HG02981 (cell line): Measurements from ENCODE around the gene SUPT20HL1.
"Not testable (repeated sequence)": the region's sequence is repeated elsewhere in the genome, so short reads cannot be mapped to it uniquely, and the experiment has no call there.

Experiments
- ATAC-seq: cut with Tn5 transposase; IDR thresholded peaks from one replicate; pipeline ENCODE4 v1.9.1; 2021; ENCODE audit warnings: mild to moderate bottlenecking, moderate library complexity; ENCODE audit not compliant: unreplicated experiment

Gene SUPT20HL1

DNA sequence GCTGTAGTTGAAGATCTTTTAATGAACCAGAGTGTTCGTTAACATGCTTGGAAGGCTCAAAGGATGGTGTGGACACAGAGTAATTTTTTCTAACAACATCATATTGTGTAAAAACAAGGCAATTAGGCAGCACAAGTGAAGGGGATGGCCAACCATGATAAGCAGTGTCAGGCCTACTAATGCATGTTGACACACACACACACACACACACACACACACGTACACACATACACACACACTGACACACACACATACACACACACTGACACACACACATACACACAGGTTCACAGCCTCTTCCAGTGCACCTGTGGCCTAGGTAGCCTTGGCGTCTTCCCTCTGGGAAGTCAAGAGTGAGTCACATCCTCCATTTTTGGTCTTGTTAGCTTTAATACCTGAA is at the start of gene SUPT20HL1:
SUPT20HL1 (plus strand) TSS at position 368 of the 400 bp plus-strand sequence. CDS start 2,122 bp downstream, outside the sequence.
- no peak for ATAC-seq

- not testable (repeated sequence) for ATAC-seq
Observed at GRCh38 chrX:24310916-24311315, 49.5 kb upstream of the SUPT20HL1 start.

DNA sequence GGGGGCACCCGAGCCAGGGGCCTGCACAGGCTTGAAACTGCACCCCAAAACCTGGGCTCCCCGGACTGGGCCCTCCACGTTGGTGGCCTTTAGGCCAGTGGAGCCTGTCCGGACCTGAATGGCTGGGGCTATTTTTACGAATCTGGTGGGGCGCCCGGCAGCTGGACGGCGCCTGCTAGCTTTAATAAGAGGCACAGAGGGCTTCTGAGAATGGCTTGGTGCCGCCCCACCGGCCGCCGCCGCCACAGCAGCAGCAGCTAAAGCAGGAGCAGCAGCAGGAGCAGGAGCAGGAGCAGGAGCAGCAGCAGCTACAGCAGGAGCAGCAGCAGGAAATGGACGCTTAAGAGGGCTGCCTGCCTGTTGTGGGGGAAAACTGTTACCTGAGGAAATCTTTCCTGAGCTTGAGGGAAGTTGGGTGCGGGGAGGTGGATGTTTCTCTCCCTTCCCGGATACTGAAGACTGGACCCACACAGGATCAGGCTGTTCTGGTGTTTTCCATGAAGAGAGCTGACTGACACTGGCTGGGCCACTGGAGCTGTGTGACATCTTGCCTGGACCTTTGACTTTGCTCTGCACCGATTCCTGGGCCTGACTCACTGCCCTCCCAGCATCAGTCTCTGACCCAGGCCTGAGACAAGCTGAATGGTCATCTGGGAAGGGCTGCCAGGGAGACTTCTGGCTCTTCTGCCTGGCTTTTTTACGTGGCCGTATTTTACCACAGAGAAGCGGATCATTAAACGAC is 48.8 kb upstream of the SUPT20HL1 start:
- not testable (repeated sequence) for ATAC-seq

- not testable (repeated sequence) for ATAC-seq
Observed at GRCh38 chrX:24312249-24312607, 48.2 kb upstream of the SUPT20HL1 start.

DNA sequence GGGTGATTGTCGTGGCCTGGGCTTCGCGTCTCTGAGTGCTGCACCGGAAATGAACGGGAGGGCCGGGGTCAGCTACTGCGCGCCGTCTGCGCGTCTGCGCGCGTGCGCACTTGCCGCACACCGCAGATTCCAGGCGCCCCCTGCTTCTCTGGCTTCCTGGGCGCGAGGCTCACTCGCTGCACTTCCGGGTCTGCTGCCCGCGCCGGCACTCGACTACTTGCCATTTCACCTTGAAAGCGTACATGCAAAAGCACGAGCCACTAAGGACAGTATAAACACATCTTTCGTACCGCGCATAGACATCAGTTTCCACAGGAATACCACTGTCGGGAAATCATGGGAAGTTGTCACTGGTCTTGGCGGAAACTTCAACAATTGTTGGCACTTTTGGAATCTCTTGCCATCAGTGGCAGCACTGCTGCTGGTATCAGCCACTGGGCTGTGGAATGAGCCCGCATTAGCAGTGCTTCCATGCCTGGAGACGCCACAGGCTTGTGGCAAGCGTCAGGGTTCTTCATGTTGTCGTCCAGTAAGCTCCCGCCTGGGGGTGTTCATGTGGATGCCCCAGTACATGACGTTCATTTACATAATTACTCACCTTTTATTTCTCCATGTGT is 46.3 kb upstream of the SUPT20HL1 start, which contains the start of gene SUPT20HL2:
SUPT20HL2 (minus strand) TSS at position 51 of the 617 bp plus-strand sequence. CDS start 754 bp downstream, outside the sequence.
- ATAC-seq: no peak

- no peak for ATAC-seq
Observed at GRCh38 chrX:24316111-24316510, 44.3 kb upstream of the SUPT20HL1 start.

DNA sequence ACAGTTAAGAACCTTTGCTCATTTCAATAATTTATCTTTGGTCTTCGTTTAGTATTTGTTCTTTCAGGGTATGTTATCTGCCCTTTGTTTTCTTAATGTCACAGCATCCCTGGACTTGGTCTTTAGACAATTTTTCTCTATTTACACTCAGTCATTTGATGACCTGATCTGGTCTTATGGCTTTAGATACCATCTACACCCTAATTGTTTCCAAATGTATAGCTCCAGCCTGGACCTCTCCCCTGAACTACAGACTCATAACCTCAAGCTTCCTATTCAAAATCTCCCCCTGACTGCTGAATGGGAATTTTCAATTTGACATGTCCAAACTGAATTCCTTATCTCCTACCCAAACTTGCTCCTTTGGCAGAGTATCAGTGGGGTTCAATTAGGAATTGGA is 42.9 kb upstream of the SUPT20HL1 start:
- ATAC-seq: no peak

DNA sequence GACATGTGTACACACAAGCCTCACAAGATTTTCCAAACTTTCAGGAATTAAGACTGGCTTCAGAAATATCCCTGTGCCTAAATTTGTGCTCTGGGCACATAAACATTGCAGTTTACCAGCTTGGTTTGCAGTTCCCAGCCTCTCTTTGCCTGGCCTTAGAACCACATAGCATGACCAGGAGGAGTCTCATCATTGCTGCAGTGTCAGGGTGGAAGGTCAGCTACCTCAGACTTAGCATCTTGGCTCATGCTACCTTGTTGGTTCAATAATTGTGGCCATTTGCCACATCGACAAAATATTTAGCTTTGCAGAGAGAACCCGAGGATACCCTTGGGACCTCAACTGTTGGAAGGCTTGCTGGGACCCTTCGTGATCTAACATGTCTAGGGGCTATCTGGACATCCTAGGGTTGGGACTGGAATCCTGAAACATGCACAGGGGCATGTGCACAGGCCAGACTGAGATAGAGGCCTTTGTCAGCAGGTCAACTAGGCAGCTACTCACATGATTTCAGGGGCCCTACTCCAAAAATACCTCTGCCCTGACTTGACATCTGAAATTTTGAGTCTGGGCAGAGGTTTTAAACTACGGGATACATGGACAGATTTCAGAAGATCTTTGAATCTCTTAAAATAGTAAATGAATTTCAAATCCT is 38.6 kb upstream of the SUPT20HL1 start:
- ATAC-seq: no peak

DNA sequence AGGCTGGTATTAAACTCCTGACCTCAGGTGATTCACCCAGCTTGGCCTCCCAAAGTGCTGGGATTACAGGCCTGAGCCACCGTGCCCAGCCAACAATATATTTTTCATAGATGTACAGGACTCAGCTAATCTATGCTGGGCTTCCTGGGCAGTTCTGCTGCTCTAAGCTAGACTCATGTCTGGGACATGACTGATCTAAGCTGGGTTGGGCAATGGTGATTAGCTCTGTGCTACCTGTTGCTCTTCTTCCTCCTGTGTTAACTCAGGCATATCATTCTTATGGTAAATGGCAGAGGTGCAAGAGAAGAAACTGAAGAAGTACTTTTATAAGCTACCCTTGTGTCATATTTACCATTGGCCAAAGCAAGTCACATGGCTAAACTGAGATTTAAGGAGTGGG is 35.2 kb upstream of the SUPT20HL1 start:
- ATAC-seq: no peak

DNA sequence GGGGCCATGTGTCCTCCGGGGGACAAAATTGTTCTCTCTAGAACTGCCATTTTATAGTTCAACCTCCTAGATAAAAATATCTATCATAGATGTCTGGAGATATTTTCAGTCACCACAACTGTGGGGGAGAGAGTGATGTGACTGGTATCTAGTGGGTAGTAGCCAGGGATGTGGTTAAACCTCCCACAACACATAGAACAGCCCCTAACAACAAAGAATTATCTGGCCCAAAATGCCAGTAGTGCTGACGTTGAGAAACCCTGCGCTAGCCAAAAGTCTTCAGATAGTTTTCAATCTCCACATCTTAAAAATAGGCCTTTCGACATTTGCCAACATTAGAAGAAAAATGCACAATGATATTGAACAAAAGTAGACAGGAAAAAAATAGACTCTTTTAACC is 27.6 kb upstream of the SUPT20HL1 start:
- no peak for ATAC-seq

- ATAC-seq: no peak
Observed at GRCh38 chrX:24333371-24333770, 27.1 kb upstream of the SUPT20HL1 start.

DNA sequence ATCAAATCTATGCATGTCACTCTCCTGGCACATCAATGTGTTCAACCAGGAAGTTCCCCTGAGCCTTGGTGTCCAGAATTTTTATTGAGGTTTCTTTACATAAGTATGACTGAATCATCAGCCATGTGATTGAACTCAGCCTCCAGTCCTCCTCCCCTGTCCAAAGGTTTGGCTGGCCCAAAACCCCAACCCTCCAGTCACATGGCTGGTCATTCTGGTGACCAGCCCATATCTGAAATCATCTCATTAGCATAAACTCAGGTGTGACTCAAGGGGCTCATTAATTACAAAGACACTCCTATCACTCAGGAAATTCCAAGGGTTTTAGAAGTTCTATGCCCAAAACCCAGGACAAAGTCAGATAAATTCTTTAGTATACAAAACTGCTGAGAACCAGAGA is 26.0 kb upstream of the SUPT20HL1 start:
- no peak for ATAC-seq

GRCh38 chrX:24335871-24336270 is 24.6 kb upstream of the SUPT20HL1 start:
- no peak for ATAC-seq

DNA sequence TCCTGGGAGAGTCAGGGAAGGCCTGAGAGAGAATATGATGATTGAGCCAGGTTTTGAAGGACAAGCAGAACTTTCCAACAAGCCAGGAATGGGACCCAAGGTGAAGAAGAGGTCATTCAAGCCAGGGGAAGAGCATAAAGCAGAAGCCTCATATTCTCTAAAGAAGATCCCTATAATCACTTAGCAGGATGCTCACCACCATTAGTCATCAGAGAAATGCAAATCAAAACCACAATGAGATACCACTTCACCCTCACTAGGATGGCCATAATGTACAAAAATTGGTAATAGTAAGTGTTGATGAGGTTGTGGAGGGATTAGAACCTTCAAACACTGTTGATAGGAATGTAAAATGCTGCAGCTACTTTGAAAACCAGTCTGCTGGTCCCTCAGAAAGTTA is 20.5 kb upstream of the SUPT20HL1 start:
- ATAC-seq: no peak

DNA sequence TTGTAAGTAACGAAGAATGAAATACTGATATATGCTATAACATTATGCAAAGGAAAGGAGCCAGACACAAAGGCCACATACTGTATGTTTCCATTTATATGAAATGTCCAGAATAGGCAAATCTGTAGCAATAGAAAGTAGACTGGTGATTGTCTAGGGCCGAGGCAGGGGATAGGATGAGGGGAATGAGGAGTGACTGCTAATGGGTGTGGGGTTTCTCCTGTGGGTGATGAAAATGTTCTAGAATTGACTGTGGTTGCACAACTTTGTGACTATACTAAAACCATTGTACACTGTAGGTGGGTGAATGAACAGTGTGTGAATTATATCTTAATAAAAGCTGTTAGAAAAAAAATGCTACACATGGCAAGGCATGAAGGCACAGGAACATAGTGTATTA is 19.9 kb upstream of the SUPT20HL1 start:
- no peak for ATAC-seq

GRCh38 chrX:24341795-24342194 is 18.6 kb upstream of the SUPT20HL1 start:
- no peak for ATAC-seq

DNA sequence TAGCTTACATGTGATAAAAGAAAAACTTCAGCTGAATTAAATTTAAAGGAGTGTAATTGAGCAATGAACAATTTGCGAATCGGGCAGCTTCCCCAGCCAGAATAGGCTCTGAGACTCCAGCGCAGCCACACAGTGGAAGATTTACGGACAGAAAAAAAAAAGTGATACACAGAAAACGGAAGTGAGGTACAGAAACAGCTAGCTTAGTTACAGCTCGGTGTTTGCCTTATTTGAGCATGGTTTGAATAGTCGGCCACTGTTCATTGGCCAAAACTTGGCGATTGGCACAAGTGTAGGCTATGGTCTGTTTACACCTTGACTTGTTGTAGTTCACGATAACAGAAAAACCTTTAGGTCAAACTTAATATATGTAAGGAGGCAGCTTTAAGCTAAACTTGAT is 16.7 kb upstream of the SUPT20HL1 start:
- ATAC-seq: no peak

DNA sequence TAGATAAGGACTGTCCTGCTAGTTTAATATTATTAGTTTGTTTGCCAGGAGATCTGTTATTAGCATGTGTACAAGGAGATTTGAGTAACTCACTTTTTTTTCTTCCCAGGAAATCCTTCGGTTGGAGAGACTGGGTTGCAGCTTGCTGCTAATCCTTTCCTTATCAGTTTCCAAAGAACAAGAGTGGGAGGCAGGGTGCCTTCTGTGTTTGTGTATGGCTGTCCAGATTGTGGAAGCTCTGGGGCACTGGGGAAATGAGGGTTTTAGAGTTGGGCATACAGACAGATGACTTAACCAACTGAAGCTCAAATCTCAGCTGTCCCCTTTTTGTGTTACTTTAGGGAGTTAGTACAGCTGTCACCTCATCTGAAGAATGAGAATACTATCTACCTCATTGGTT is 12.6 kb upstream of the SUPT20HL1 start:
- no peak for ATAC-seq

DNA sequence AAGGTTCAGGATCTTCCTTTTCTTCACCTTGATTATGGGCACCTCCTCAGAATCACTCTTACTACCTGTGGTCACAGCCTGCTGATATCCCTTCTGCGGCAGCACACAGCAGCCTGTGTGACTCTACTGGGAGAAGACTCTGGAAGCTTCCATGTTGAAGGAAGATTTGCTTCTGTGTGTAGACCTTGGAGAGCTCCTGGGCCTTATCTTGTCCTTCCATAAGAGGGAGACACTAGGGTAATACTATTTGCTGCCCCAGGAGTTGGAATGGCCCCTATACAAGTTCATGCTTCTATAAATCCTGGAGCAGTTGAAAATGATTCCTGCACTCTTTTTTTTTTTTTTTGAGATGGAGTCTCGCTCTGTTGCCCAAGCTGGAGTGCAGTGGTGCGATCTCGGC is 10.2 kb upstream of the SUPT20HL1 start:
- no peak for ATAC-seq

DNA sequence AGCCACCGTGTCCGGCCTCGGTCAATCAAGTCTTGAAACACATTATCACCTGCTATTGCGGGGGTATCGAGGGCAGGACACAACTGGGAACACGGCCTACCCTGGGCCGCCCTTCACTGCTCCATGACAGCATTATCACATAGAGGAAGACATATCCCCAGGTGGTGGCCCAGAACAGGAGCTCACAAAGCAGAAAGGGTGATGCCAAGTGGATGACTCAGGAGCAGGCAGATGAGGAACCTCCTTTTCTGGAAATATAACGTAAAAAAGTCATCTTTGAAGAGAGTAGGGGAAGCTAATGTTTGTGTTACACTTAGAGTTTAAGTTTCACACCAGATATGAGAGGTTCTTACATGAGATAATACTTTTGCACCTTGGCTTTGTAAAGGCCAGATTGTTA is 5.3 kb upstream of the SUPT20HL1 start:
- ATAC-seq: no peak

GRCh38 chrX:24357106-24357505 is 3.3 kb upstream of the SUPT20HL1 start:
- no peak for ATAC-seq
